SK-N-SH (cell line): ENCODE results near the gene OLFML1.
"Not testable (repeated sequence)": the region's sequence is repeated elsewhere in the genome, so short reads cannot be mapped to it uniquely, and the experiment has no call there.

Source experiments
- POLR2AphosphoS5 ChIP-seq: IDR thresholded peaks from 2 replicates; pipeline ENCODE4 v1.6.1; 2012; ENCODE audit warnings: low read depth, low read length
- RAD21 ChIP-seq: IDR thresholded peaks from 2 replicates; pipeline ENCODE4 v1.6.1; 2012; ENCODE audit warnings: mild to moderate bottlenecking, low read length
- TAF1 ChIP-seq: IDR thresholded peaks from 2 replicates; pipeline ENCODE4 v1.6.1; 2012; ENCODE audit warnings: low read depth, mild to moderate bottlenecking, low read length, moderate library complexity, borderline replicate concordance
- TF ChIP-seq, protein P1 (sequence below): fragments of 200-600 bp; sonication (generic); IDR thresholded peaks from 2 replicates; pipeline ENCODE4 v1.6.1; 2017; ENCODE audit warnings: antibody characterized with exemption, mild to moderate bottlenecking, moderate library complexity
- TF ChIP-seq, protein P2 (sequence below): IDR thresholded peaks from 2 replicates; pipeline ENCODE4 v1.4.0; 2012; ENCODE audit warnings: low read depth, borderline replicate concordance

- TF ChIP-seq, protein P1, sequence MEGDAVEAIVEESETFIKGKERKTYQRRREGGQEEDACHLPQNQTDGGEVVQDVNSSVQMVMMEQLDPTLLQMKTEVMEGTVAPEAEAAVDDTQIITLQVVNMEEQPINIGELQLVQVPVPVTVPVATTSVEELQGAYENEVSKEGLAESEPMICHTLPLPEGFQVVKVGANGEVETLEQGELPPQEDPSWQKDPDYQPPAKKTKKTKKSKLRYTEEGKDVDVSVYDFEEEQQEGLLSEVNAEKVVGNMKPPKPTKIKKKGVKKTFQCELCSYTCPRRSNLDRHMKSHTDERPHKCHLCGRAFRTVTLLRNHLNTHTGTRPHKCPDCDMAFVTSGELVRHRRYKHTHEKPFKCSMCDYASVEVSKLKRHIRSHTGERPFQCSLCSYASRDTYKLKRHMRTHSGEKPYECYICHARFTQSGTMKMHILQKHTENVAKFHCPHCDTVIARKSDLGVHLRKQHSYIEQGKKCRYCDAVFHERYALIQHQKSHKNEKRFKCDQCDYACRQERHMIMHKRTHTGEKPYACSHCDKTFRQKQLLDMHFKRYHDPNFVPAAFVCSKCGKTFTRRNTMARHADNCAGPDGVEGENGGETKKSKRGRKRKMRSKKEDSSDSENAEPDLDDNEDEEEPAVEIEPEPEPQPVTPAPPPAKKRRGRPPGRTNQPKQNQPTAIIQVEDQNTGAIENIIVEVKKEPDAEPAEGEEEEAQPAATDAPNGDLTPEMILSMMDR: not testable (repeated sequence)
- TF ChIP-seq, protein P2, sequence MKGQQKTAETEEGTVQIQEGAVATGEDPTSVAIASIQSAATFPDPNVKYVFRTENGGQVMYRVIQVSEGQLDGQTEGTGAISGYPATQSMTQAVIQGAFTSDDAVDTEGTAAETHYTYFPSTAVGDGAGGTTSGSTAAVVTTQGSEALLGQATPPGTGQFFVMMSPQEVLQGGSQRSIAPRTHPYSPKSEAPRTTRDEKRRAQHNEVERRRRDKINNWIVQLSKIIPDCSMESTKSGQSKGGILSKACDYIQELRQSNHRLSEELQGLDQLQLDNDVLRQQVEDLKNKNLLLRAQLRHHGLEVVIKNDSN: not testable (repeated sequence)
- not testable (repeated sequence) for TF ChIP-seq POLR2AphosphoS5, RAD21, TAF1
These were observed 32.4 kb downstream of the OLFML1 start for GRCh38 chr11:7517743-7518142.
